Activated T-cell treated with anti-CD3 and anti-CD28 coated beads, Interleukin-2, amount 50 U/mL, for 72 hours (primary cell): ENCODE results near the gene OASL. TPM values are rescaled to one million over a fixed set of nuclear protein-coding genes. Genes with fewer than 3 reads are reported as not detected.
"Not testable (repeated sequence)": the region's sequence is repeated elsewhere in the genome, so short reads cannot be mapped to it uniquely, and the experiment has no call there.

Experiments used
- ATAC-seq, 2 donors: fragments of 150-1000 bp; cut with Tn5 transposase; replicated peaks in 1 of 2; 2 replicates each; pipeline ENCODE4 v1.10.0; 2021; ENCODE audit warnings: moderate library complexity in 2 of 2, mild to moderate bottlenecking in 1 of 2
- DNase-seq, 2 donors: peaks; one replicate each; pipeline ENCODE4 v3.0.0; 2021 to 2022; ENCODE audit warnings: mixed read lengths in 1 of 2
- H3K27ac Mint-ChIP-seq: one replicate; pipeline ENCODE4 v1.8.0; 2022; ENCODE audit warnings: mild to moderate bottlenecking, moderate library complexity, mixed read lengths
- H3K27me3 Mint-ChIP-seq: one replicate; pipeline ENCODE4 v1.8.0; 2022; ENCODE audit warnings: low read depth, mixed read lengths
- H3K36me3 Mint-ChIP-seq, 2 donors: one replicate each; pipeline ENCODE4 v1.8.0; 2022; ENCODE audit warnings: mixed read lengths in 2 of 2, mild to moderate bottlenecking in 1 of 2; ENCODE audit not compliant: insufficient read depth in 2 of 2
- H3K4me1 Mint-ChIP-seq: one replicate; pipeline ENCODE4 v1.8.0; 2022; ENCODE audit warnings: low read depth, mixed read lengths
- H3K4me3 Mint-ChIP-seq, 2 donors: one replicate each; pipeline ENCODE4 v1.8.0; 2022; ENCODE audit warnings: mild to moderate bottlenecking in 2 of 2, mixed read lengths in 2 of 2, moderate library complexity in 2 of 2
- H3K9me3 Mint-ChIP-seq, 2 donors: one replicate each; pipeline ENCODE4 v1.8.0; 2022; ENCODE audit warnings: mixed read lengths in 2 of 2
- total RNA-seq, 2 donors: library from RNA; stranded (reverse); gene quantifications; one replicate each; pipeline ENCODE4 v1.2.3, GENCODE V29; 2022

The OASL gene, protein sequence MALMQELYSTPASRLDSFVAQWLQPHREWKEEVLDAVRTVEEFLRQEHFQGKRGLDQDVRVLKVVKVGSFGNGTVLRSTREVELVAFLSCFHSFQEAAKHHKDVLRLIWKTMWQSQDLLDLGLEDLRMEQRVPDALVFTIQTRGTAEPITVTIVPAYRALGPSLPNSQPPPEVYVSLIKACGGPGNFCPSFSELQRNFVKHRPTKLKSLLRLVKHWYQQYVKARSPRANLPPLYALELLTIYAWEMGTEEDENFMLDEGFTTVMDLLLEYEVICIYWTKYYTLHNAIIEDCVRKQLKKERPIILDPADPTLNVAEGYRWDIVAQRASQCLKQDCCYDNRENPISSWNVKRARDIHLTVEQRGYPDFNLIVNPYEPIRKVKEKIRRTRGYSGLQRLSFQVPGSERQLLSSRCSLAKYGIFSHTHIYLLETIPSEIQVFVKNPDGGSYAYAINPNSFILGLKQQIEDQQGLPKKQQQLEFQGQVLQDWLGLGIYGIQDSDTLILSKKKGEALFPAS
- total RNA-seq: 10 to 100 TPM; 13.6 to 45.1 TPM

DNA sequence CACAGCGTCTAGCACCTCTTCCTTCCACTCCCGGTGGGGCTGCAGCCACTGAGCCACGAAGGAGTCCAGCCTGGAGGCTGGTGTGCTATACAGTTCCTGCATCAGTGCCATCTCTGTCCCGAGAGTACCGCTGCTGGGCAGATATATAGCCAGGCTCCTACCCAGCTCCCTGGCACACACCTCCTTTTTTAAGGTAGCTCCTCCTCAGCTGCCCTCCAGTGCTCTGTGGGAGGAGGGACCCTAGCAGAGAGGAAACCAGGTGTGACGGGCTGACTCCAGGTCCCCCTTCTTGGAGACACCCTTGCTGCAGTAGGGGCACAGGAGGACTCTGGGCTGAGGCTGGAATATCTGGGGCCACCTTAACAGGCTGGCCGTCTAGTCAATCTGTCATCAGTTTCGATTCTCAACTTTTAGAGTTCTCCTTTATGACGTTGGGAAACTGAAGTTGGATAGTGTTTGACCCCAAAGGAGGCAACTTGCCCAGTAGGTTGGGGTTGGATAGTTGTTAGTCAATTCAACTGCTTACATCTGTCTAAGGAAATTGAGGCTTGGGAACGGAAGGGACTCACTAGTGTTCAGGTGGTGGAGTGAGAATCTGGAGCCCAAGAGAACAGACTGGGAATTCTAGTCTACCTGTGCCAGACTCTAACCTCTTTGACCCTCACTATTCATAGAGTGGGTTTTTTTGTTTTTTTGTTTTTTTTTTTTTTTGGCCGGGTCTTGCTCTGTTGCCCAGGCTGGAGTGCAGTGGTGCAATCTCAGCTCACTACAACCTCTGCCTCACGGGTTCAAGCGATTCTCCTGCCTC is at the start of gene OASL:
Gene OASL (minus strand): TSS at position 386 of the 808 bp plus-strand sequence. CDS start 275 bp downstream, at position 111.
- Mint-ChIP-seq H3K4me3 (peak within 1 kb of the TSS; percentile 83 to 94), H3K27me3 (peaks cover 34% of the 10 kb centered on the region), H3K36me3 (peaks cover 0 to 2% of the 10 kb centered on the region in 2 donors), H3K27ac (peak within 1 kb of the TSS; percentile 70), H3K4me1 (peaks cover 62% of the 10 kb centered on the region), H3K9me3 (no peaks in the 10 kb centered on the region)
- ATAC-seq: peak; percentile 59 to 68
- DNase-seq: peak; percentile 64 to 74

DNA sequence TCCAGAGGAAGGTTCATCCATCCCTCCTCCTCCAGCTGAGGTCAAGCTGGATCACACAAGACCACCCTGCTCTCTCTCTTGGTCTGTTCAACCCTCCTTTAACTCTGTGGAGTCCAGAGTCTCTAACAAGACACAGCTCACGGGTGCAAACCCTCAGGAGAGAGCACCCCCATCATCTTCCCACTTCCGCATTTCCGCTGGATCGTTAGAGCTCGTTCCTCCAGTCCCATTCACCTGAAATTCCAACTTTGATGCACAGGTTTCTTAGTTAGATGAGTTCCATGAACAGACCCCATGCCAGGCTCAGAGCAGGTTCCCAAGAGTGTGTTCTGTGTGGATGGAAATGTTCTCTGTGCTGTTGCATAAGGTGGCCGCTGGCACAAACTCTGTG is 49.1 kb upstream of the OASL start:
- no peak for DNase-seq
- Mint-ChIP-seq H3K9me3 (no peaks in the 10 kb centered on the region), H3K27ac (no peak overlapping the region)

DNA sequence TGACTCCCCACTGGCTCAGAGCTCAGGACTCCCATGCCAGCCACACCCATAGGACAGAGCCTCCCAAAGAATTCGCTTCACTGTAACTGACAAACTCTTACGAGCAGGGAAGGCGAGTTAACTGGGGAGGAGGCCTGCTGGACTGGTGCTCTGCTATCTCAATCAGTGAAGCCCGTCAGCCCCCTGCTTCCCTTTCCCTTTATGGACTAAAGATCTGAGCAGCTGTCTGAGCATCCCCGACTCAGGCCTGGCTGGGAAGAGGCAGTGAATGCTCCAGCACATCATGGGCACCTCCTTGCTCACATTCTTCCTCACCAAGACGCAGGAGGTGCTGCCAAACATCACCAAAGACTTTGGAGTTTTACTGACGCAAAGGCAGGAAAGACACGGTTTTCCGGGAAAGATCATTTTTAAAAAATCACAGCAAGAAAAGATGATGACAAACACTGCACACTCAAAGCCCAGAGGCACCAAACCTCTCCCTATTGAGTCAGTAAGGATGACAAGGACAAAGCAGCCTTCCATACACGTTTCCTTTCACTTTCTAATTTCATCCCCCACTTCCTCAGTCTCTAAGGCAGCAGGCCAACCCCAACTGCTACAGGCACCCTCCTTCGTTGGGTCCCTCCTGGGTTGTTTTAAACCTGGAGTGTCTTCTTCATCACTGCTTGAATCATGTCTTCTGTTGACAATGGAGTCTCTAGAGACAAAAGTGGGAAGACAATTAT is 48.6 kb upstream of the OASL start:
- H3K36me3 Mint-ChIP-seq: no peaks in the 10 kb centered on the region
- DNase-seq (no peak), ATAC-seq (no peak)
- H3K4me1 Mint-ChIP-seq: peaks cover 25% of the 10 kb centered on the region
- H3K9me3 Mint-ChIP-seq: no peaks in the 10 kb centered on the region
- no peak overlapping the region for H3K27ac Mint-ChIP-seq
- H3K4me3 Mint-ChIP-seq: no peak overlapping the region
- no peaks in the 10 kb centered on the region for H3K27me3 Mint-ChIP-seq

More for the DNA sequence above, 49.1 kb upstream of the OASL start:
- H3K27me3 Mint-ChIP-seq: no peaks in the 10 kb centered on the region
- no peak for ATAC-seq
- H3K4me1 Mint-ChIP-seq: peaks cover 31% of the 10 kb centered on the region
- no peak overlapping the region for H3K4me3 Mint-ChIP-seq
- H3K36me3 Mint-ChIP-seq: no peaks in the 10 kb centered on the region

DNA sequence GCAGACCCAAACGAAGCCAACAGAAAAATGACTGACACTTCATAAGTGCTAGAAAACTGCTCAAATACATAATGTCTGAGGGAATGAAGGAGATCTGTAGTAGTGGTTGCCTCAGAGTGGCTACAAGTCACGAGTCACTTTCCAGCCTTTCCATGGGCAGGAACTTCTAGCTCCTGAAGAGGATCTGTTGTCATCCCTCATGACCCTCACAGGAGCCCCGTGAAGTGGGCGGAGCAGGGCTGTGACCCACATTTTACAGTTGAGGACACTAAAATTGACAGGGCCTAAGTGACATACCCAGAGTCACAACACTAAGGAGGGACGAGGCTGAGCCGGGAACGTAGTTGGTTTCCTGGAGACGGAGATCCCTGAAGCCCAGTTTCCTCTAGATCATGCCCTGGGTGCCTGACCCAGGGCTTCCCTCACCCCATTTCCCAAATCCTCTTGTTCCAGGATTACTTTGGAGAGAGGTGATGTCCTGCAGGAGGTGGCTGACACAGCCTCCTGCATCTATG is 47.8 kb upstream of the OASL start:
- H3K4me1 Mint-ChIP-seq: peaks cover 17% of the 10 kb centered on the region
- DNase-seq: no peak
- H3K27ac Mint-ChIP-seq: no peak overlapping the region
- H3K27me3 Mint-ChIP-seq: no peaks in the 10 kb centered on the region
- ATAC-seq: no peak
- H3K4me3 Mint-ChIP-seq: no peak overlapping the region
- H3K36me3 Mint-ChIP-seq: no peaks in the 10 kb centered on the region
- H3K9me3 Mint-ChIP-seq: no peaks in the 10 kb centered on the region

DNA sequence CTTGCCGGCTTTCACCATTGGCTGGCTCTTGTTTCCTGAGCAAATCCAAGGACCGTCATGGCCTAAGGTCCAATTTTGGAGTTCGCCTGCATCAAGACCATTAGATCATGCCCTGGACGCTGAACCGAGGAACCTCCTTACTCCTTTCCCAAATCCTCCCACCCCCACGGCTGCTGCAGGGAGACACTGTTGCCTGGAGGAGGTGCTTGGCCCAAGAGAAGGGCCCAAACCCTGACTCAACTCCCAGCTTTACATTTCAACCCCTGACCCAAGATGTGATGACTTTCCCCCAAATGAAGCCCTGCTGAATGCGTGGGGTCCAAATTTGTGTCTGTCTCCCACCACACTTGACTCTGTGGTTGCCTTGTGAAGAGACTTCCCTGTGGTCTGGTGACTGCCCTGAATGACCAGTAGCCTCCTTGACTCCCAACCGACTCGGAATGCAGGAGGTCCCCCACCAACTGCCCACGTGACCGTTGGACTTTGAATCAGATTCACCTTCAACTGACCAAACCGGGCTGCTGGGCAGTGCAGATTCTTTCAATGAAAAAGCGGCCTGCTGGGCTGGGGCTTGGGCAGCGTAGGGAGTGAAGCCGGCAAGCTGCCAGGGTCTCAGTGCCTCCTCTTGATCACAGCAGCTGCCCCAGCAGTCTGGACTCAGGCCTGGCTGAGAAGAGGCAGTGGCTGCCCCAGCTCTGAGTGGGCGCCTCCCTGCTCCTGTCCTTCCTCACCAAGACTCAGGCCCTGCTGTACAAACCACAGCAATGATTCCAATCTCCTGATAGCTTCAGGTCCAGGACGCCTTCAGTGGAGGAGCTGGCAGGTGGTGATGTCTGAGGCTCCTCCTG is 46.7 kb upstream of the OASL start:
- ATAC-seq (no peak), DNase-seq (no peak)
- Mint-ChIP-seq H3K36me3 (no peaks in the 10 kb centered on the region), H3K4me1 (peaks cover 16% of the 10 kb centered on the region), H3K4me3 (no peak overlapping the region), H3K27me3 (no peaks in the 10 kb centered on the region), H3K27ac (no peak overlapping the region), H3K9me3 (no peaks in the 10 kb centered on the region)

DNA sequence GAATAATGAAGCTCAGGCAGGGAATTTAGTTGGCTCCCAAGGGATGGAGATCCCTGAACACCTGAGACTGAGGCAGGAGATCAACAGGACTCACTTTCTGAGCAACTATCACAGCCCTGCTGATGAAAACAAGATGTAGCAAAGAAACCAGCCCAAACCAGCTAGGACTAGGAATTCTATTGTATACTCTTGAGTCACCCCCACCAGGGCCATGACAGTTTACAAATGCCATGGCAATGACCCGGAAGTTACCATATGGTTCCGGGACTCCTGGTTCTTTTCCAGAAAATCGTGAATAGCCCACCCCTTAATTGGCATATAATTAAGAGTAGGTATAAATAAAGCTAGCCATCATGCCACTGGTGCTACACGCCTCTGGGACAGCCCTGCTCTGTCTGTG is 46.0 kb upstream of the OASL start:
- no peaks in the 10 kb centered on the region for H3K9me3 Mint-ChIP-seq
- H3K27ac Mint-ChIP-seq: no peak overlapping the region
- H3K4me1 Mint-ChIP-seq: peaks cover 16% of the 10 kb centered on the region
- H3K36me3 Mint-ChIP-seq: no peaks in the 10 kb centered on the region
- ATAC-seq (no peak), DNase-seq (no peak)
- H3K27me3 Mint-ChIP-seq: no peaks in the 10 kb centered on the region
- no peak overlapping the region for H3K4me3 Mint-ChIP-seq

DNA sequence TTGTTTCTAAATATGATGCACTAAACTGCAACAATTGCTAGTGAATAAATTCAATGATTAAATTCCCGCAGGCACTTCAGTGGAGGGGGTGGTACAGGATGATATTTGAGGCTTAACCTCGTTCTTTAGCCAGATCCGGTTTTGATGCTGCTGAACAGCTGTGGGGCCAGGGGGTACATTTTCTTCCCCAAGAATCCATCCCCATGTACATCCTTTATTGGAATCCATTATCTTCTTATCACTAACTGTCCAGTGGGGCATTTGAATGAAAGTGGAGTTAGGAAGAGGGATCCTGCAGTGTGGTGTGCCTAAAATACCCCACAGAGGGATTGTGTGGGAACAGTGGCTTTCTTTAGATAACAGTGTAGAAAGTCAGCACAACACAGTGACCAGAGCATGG is 45.2 kb upstream of the OASL start:
- no peak overlapping the region for H3K4me3 Mint-ChIP-seq
- no peak for ATAC-seq
- H3K27ac Mint-ChIP-seq: no peak overlapping the region
- H3K36me3 Mint-ChIP-seq: no peaks in the 10 kb centered on the region
- H3K4me1 Mint-ChIP-seq: peaks cover 16% of the 10 kb centered on the region
- DNase-seq: no peak
- H3K9me3 Mint-ChIP-seq: no peaks in the 10 kb centered on the region
- H3K27me3 Mint-ChIP-seq: no peaks in the 10 kb centered on the region

DNA sequence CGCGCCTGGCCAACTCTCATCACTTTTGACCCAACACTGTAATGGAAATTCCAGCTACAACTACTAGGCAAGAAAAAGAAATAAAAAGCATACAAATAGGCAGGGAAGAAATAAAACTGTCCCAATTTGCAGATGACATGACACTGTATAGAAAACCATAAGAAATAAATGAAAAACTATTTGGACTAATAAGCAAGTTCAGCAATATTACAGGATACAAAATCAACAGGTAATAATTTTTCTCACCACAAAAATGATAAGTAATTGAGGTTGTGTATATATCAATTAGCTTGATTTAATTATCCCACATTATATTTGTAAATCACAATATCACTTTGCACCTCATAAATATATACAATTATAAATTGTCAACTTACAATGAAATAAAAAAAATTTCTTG is 41.9 kb upstream of the OASL start:
- ATAC-seq: no peak
- H3K27ac Mint-ChIP-seq: no peak overlapping the region
- H3K36me3 Mint-ChIP-seq: no peaks in the 10 kb centered on the region
- H3K4me3 Mint-ChIP-seq: no peak overlapping the region
- no peaks in the 10 kb centered on the region for H3K4me1 Mint-ChIP-seq
- DNase-seq: no peak
- H3K27me3 Mint-ChIP-seq: no peaks in the 10 kb centered on the region
- no peaks in the 10 kb centered on the region for H3K9me3 Mint-ChIP-seq

DNA sequence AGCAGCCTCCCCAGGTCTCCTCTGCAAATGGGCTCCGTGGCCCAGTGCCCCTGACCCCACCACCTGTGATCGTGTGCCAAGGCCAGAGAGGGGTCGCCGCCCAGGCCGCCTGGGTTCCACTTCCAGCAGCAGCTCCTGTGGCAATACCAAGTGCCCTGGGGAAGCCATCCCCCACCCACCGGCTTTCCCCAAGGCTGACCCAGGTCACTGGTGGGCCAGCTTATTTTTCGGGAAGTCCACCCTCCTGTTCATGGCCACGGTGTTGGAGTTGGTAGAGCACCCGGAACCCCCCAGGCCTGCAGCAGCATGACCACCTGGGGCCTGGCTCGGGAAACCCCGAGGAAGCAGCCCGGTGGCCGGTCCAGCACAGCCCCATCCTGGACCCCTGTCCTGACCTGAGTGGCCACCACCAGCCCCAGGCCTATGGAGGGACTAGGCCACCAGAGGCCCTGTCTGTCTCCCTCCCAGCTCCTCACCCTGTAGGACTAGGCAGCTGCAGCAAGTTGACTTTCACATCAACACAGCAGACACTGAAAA is 40.8 kb upstream of the OASL start:
- Mint-ChIP-seq H3K36me3 (no peaks in the 10 kb centered on the region), H3K27me3 (no peaks in the 10 kb centered on the region), H3K27ac (no peak overlapping the region), H3K4me3 (no peak overlapping the region), H3K9me3 (no peaks in the 10 kb centered on the region), H3K4me1 (no peaks in the 10 kb centered on the region)
- DNase-seq (no peak), ATAC-seq (no peak)

DNA sequence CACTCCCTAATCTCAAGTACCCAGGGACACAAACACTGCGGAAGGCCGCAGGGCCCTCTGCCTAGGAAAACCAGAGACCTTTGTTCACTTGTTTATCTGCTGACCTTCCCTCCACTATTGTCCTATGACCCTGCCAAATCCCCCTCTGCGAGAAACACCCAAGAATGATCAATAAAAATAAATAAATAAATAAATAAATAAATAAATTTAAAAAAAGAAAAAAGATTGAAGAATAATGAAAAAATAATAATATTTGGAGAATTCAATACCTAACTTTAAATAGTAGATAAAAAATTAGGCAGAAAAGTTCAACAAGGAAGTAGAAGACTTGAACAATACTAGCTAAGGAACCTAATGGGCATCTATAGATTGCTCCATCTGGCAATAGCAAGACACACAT is 38.4 kb upstream of the OASL start:
- H3K27ac Mint-ChIP-seq, H3K9me3 Mint-ChIP-seq, H3K27me3 Mint-ChIP-seq, H3K4me3 Mint-ChIP-seq, ATAC-seq, DNase-seq, H3K4me1 Mint-ChIP-seq, H3K36me3 Mint-ChIP-seq: not testable (repeated sequence)

DNA sequence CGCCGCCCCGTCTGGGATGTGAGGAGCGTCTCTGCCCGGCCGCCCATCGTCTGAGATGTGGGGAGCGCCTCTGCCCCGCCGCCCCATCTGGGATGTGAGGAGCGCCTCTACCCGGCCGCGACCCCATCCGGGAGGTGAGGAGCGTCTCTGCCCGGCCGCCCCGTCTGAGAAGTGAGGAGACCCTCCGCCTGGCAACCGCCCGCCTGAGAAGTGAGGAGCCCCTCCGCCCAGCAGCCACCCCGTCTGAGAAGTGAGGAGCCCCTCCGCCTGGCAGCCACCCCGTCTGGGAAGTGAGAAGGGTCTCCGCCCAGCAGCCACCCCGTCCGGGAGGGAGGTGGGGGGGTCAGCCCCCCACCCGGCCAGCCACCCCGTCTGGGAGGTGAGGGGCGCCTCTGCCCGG is 36.9 kb upstream of the OASL start:
- not testable (repeated sequence) for H3K36me3 Mint-ChIP-seq, H3K9me3 Mint-ChIP-seq, H3K27me3 Mint-ChIP-seq, DNase-seq, H3K4me3 Mint-ChIP-seq, H3K4me1 Mint-ChIP-seq, H3K27ac Mint-ChIP-seq, ATAC-seq

DNA sequence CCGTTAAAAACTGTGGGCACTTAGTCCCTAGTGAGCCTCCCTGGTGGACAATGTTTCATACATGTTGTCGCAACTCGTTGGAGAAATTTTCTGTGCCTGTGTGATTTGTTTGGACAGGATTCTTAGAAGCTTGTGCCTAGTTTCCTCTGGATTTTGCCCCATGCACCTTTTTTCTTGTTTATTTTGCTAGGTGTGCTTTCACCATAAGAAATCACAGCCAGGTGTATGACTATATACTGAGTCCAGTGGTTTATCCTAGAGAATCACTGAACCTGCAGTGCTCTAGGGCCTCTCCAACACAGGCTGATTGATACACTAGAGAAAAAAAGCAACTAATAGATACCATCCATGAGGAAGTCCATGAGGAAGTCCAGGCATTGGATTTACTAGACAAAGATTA is 33.1 kb upstream of the OASL start:
- no peak for ATAC-seq
- peaks cover 4 to 5% of the 10 kb centered on the region in 2 donors for H3K36me3 Mint-ChIP-seq

More for the DNA sequence above, 33.1 kb upstream of the OASL start:
- Mint-ChIP-seq H3K4me3 (no peak overlapping the region), H3K4me1 (no peaks in the 10 kb centered on the region), H3K27me3 (no peaks in the 10 kb centered on the region), H3K27ac (no peak overlapping the region), H3K9me3 (peaks cover 3 to 6% of the 10 kb centered on the region in 2 donors)
- DNase-seq: no peak
